Hematopoietic multipotent progenitor cell treated with erythropoietin and hydrocortisone succinate and interleukin-3 and kit ligand, for 8 days (in vitro differentiated cells): Measurements from ENCODE around the gene PSMA7.
"Not testable (repeated sequence)": the region's sequence is repeated elsewhere in the genome, so short reads cannot be mapped to it uniquely, and the experiment has no call there.

Experiments
- DNase-seq: peaks from one replicate; pipeline ENCODE4 v3.0.0-alpha.2; 2015

The PSMA7 gene

DNA sequence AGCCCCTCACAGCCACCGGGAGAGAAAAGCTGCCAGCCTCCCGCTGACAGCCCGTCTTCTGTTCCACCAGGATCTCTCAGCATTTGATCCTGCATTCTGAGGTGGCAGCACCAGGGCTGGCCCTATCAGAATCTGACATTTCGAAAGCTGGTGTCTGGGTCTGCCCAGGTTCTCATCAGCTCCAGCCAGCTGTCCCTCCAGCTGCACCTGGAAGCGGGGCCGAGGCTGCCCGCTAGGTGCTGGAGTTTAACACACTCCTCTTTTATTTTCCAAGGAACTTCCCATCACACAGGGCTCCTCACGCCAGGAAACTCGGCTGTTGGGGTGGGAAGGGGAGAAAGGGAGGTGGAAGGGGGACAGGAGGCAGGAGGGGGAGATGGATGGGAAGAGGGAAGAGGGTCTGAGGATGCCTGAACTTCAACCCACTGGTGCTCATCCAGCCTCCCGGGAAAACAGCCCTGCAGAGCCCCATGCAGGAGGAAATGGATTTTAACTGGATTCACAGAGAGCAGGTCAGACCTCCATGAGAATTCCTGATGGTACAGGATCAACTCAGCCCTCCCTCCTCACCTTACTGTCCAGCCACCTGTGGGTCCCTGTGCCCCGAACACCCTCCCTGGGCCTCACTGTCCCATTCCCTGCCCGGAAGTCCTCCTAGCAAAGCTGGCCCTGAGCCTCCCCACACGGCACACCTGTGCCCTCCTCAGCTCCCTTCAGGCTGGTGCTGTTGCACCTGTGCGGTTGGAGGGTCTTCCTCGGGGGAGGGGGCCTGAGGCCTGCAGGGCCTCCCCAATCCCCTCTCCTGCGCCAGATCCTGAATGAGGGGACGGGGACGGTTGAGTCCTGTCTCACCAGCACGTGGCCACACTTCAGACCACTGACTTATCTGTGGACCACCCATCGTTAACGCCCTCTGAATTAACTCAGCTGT, 24.8 kb downstream of the PSMA7 start:
- no peak for DNase-seq

GRCh38 chr20:62117658-62118057, 25.5 kb downstream of the PSMA7 start:
- DNase-seq, result no peak

DNA sequence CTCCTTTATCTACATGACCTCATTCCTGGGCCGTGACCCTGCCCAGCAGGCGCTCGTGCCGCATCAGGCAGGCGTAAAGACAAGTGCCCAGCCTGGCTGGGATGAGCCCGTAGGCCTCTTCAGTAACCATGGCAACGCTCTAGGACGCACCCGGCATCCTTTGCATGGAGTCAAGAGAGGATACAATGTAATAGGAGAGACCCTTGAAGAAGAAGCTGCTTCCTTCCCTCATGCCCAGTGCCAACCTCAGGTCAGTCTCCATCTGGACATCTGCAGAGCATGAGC, 25.9 kb downstream of the PSMA7 start:
- DNase-seq, result peak; percentile 31

- no peak for DNase-seq
These were observed 26.4 kb downstream of the PSMA7 start for GRCh38 chr20:62116558-62117361.

DNA sequence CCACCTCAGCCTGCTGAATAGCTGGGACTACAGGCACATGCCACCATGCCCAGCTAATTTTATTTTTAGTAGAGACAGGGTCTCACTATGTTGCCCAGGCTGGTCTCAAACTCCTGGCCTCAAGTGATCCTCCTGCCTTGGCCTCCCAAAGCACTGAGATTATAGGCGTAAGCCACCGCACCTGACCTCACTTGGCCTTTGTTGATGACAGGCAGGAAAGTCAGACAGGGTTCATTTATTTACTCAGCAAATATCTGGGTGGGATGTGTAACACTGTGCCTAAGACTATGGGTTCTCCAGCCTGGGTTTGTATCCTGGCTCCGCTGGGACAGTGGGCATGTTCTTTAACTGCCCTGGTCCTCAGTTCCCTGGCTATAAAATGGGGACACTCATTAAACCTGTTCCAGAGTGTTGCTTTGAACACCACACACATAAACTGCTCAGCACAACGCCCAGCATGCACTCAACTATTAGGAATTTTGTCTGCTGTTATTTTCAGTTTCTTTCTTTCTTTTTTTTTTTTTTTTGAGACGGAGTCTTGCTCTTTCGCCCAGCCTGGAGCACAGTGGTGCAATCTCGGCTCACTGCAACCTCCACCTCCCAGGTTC, 27.3 kb downstream of the PSMA7 start:
- DNase-seq, result not testable (repeated sequence)

- DNase-seq, result no peak
These were observed 28.3 kb downstream of the PSMA7 start for GRCh38 chr20:62114894-62115293.

- no peak for DNase-seq
These were observed 30.8 kb downstream of the PSMA7 start for GRCh38 chr20:62112368-62112767.

GRCh38 chr20:62111148-62111547, 32.0 kb downstream of the PSMA7 start:
- DNase-seq, result no peak

DNA sequence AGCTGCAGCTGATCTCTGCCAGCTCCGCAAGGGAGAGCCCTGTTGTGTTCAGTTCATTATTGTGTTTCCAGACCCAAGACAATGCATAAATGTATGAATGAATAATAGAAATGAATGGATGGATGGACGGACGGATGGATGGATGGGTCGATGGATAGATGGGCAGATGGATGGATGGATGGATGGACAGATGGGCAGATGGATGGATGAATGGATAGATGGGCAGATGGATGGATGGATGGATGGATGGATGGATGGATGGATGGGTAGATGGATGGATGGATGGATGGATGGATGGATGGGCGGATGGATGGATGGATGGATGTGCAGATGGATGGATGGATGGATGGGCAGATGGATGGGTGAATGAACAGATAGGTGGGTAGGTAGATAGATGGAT, 37.6 kb downstream of the PSMA7 start:
- no peak for DNase-seq

GRCh38 chr20:62104791-62105345, 38.3 kb downstream of the PSMA7 start:
- DNase-seq, result no peak

- no peak for DNase-seq
These were observed 38.9 kb downstream of the PSMA7 start for GRCh38 chr20:62104234-62104789.

DNA sequence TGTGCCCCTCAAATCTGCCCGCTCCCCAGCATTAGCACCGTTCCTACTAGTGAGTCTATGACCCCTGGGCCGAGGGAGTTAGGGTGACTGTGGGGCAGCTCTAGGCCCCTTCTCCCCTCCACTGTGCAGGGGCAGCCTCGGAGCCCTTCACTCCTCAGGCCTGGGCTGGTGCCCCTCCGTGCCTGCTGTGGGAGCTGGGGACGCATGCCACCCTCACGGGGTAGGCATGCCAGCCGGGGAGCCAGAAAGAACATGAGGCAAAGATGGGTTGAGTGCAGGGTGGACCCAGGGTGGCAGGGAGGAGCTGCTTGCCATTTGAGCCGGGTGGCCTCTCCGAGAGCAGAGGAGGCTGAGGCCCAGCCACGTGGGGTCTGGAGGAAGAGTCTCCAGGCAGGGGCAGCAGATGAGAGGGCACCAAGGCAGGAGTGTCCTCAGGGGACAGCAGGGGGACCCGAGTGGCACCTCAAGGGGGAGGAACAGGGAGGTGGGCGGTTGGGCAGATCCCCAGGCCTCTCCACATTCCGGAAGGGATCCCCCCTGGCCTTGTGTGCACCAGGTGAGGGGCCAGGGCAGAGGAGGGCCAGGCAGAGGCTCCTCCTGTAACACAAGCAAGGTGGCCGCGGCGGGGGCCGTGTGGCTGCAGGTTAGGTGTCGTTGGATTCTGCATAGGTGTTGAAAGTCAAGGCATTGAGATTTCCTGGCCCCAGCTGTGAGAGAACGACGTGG, 39.5 kb downstream of the PSMA7 start:
- no peak for DNase-seq

GRCh38 chr20:62101078-62101477, 42.1 kb downstream of the PSMA7 start:
- no peak for DNase-seq

DNA sequence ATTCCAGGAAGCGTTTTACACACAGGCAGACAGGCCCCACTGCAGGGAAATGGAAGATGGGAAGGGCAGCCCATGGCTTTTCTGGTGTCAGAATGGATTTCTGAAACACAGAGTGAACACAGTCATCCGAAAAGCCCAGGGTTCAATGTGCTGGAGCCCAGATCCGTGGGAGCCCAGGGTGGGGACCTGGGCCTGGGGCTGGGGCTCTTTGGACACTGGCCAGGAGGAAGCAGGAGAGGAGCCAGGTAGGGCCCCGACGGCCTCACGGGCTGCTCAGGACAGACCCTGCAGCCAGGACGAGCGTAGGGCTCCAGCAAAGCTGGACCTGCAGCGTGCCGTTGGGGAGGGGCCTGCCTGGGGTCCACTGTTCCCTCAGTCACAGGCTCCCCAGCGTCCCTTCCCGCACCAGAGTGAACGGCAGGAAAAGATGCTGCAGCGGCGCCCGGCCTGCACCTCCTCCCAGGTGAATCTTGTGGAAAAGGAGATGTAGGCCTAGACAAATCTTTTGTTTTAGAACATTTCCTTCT, 45.2 kb downstream of the PSMA7 start:
- DNase-seq, result no peak

GRCh38 chr20:62096421-62097380, 46.5 kb downstream of the PSMA7 start:
- no peak for DNase-seq

- DNase-seq, result no peak
These were observed 53.8 kb downstream of the PSMA7 start for GRCh38 chr20:62089393-62089792.

DNA sequence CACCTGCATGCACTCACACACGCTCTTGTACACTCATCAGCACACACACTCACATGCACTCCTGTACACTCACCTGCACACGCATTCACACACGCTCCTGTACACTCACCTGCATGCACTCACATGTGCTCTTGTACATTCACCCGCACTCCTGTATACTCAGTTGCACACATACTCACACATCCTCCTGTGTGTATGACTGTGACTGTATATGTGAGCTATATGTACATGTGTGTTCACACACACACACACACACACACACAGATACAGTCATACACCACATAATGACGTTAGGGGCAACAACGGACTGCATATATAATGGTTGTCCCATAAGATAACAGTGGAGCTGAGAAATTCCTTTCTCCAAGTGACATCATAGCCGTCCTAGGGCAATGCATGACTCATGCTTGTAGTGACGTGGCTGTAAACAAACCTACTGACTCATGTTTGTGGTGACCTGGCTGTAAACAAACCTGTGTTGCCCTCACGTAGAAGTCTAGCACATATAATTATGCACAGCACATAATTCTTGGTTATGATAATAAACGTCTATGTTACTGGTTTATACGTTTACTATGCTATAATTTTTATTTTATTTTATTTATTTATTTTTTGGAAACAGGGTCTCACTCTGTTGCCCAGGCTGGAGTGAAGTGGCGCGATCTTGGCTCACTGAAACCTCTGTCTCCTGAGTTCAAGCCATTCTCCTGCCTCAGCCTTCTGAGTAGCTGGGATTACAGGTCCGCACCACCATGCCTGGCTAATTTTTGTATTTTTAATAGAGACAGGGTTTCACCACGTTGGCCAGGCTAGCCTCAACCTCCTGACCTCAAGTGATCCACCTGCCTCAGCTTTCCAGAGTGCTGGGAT, 54.7 kb downstream of the PSMA7 start:
- no peak for DNase-seq

- no peak for DNase-seq
These were observed 55.6 kb downstream of the PSMA7 start for GRCh38 chr20:62087632-62088031.

DNA sequence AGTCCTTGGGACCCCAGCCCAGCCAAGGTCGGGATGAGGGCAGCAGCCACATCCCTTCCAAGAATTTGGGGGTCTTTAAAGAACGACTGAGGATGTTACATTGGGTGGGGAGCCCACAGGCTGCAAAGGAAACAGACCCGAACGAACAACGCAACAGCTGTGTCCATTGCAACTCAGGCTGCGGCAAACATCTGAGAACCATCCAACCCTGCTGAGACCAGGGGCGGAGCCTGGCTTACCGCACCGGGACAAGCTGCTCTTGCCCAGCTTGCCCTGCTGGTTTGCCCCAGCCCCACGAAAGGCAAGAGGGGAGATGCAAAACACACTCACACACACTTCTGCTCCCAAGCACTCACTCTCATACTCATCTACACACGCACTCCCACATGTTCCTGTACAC, 56.0 kb downstream of the PSMA7 start:
- DNase-seq, result no peak
